ENCODE data around the gene NPHS2.
"Not testable (repeated sequence)": the region's sequence is repeated elsewhere in the genome, so short reads cannot be mapped to it uniquely, and the experiment has no call there.

The NPHS2 gene

DNA sequence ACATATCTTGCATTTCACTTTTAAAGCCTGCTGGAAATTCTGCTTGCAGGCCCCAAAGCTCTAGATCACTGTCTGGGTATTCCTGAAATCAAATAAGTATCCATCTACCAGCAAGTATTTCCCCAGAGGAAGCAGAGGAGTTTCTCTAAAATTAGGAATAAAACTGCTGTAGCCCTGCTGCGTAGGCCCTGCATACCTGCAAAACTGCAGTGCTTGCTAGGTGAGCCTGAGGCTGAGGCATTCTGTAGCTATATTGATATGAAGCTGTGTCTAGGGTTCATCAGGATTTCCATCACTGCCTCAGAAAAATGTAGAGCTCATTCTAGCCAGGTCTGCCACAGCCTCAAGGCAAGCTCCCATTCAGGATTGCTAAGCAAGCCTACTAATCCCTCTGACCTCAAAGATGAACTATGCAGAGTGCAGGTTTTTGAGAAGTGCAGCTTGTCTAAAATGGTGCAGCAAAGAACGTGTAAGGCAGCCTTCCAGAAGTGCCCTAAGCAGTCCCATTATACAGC, 28.7 kb downstream of the NPHS2 start:
- DNase-seq (ENCODE audit: low read depth in 2 of 2): no peak

DNA sequence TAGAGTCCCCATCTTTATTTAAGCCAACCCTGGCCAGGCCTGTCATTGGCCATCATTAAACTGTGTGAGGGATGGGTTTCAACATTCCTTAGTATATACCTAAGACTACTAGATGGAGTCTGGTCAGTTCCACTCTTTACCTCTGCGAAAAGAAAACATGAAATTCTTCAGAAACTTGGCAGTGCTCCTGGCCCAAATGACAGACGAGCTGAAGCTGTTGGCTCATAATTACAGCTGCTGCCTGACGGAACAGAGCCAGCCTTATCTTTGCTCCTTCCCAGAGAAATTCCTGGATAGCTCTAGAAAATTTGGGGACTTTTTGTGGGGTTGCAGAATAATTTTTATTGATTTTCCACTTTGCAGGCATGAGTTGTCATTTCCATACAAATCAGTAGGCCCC, 30.4 kb downstream of the NPHS2 start:
- DNase-seq (ENCODE audit: low read depth in 2 of 2): no peak

DNA sequence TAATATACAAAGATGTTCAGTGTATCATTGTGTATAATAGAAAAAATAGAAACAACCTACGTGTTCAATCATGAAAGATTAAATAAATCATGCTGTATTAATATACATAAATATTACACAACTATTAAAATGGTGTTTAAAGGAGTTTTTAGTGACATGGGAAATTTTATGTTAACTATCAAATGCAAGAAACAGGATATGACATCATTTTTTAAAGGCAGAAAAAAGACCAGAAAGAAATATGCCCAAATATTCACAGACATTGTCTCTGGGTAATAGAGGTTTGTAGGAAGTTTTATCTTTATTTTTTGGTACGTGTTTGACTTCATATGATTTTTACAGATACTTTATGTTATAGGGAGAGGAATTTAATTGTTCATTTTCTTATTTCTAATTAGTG, 34.0 kb downstream of the NPHS2 start:
- DNase-seq (ENCODE audit: low read depth in 2 of 2): no peak

DNA sequence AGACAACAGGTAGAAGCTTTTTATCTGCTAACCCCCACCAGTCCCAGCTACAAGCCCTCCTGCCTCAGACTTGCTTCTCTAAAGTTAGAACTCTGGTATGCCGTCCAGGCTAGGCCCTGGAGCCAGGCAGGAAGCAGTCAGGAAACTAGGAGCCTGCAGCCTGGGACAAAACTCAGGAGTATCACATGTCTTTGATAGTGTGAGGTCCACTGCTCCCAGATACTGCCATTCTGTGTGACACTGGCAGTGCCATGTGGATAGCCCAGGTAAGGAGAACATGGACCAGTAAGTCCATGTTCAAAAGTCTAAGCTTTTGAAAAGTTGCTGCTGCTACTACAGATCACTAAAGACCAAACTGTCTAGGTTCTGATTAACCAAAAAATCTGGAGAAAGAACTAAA, 45.4 kb downstream of the NPHS2 start:
- DNase-seq (ENCODE audit: low read depth in 2 of 2): no peak

DNA sequence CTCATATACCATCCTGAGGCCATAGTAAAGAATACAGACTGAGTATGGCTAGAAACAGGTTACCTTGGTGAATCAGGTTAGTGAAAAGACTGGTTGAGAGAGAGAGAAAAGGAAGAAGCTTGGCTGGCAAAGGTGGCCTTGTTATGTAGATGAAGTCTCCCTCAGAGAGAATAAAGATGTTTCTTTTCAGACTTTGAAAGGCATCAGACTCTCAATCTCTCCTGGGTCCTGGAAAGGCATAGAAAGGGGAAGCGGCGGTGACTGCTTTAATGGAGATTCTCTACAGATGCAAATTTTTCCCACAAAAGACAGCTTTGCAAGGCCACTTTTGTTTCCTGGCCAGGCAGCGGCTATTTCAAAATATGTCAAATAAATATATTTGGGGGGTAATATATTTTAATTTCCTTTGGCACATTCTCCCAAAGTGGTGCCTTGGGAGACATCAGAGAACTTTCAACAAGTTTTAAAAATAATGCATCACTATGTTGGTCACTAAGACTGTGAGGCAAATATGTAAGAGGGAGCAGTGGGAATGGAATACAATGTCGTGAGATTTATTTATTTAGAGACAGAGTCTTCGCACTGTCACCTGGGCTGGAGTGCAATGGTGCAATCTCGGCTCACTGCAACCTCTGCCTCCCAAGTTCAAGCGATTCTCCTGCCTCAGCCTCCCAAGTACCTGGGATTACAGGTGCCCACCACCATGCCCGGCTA, 46.1 kb downstream of the NPHS2 start:
- no peak for DNase-seq (ENCODE audit: low read depth in 2 of 2)

DNA sequence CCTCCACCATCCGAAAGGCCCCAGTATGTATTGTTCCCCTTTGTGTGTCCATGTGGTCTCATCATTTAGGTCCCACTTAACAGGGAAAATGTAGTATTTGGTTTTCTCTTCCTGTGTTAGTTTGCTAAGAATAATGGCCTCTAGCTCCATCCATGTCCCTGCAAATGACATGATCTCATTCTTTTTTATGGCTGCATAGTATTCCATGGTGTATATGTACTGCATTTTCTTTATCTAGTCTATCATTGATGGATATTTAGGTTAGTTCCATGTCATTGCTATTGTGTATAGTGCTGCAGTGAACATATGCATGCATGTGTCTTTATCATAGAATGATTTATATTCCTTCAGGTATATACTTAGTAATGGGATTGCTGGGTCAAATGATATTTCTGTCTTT, 57.2 kb downstream of the NPHS2 start:
- DNase-seq (ENCODE audit: low read depth in 2 of 2): not testable (repeated sequence)

DNA sequence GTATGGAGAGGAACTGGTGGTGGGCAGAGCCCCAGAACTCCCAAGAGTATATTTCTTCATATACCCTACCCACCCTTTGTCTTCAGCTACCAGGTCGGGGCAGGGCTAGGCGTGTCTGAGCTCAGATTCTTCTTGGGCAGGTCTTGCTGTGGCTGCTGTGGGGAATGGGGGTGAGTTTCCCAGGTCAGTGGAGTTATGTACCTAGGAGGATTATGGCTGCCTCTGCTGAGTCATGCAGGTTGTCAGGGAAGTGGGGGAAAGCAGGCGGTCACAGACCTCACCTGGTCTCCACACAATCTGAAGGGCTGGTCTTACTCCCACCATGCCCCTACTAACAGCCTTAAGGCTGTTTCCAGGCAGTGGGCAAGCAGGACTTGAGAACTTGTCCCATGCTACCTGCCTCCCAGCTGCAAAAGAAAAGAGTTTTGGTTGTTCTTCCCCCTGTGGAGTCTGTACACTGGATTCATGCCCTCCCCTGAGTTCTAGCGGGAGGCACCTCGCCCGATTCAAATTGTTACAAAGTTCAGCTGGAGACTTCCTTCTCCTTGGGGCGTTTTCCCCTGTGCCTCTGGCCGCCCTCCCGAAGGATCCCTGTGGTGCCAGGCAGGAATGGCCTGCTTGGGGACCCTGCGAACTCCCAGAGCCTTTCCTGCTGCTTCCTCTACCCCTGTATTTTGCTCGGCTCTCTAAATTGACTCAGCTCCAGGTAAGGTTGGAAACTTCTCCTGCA, 58.6 kb downstream of the NPHS2 start:
- DNase-seq (ENCODE audit: low read depth in 2 of 2): no peak

DNA sequence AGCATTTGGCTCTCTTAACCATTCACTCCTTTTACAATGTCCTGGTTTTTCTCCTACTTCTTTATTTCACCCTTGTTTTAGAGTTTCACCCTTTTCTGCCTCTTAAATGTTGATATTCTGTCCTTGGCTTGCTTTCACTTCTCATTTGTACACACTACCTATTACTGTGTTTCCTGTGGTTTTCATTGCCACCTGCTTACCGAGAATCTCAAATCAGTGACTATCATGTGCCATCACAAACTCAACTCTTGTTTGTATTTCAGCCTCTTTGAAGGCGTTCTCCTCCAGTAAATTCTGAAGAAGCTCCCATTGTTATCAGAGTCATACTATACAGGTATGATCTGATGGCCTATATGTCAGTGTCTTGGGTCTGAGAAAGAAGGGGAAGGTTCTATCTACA, 65.7 kb downstream of the NPHS2 start:
- DNase-seq (ENCODE audit: low read depth in 2 of 2): no peak

DNA sequence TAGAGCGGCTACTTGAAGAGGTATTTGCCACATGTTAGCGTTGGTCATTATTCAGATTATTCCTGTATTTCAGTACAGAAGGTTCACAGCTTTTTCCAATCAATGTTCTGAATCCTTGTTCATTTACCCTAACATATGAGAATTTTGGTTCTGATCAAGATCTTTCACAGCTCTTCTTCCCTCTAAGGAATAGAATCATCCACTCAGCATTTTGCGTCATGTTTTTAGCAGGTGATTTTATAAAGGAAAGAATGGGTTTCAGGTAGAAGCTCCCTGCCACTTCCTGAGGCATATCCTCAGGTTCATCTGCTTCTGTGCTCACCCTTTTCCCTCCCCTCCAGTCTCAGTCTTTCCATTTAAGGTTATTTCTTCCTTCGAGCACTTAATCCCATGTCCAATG, 66.4 kb downstream of the NPHS2 start:
- no peak for DNase-seq (ENCODE audit: low read depth in 2 of 2)

DNA sequence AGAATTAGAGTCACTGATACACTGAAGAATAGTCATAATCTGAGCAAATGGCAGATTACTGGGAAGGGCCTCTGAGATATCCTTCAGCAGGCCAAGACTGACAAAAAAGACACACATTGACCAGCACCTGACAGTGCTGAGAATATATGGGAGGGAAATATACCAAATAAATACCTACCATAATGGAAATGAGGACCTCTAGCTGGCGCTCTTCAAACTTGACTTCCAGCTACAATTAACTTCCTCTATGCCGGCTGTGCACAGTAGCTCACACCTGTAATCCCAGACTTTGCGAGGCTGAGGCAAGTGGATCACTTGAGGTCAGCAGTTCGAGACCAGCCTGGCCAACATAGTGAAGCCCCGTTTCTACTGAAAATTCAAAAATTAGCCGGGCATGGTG, 69.5 kb downstream of the NPHS2 start:
- no peak for DNase-seq (ENCODE audit: low read depth in 2 of 2)
